IMR-90 (cell line): ENCODE data around the gene PTPRH. TPM values are rescaled to one million over a fixed set of nuclear protein-coding genes. Genes with fewer than 3 reads are reported as not detected.

ENCODE experiments used
- ATAC-seq: fragments of 200-7000 bp; cut with Tn5 transposase; 2 replicates; pipeline ENCODE4 v1.9.1; 2020; ENCODE audit warnings: low read depth, mild to moderate bottlenecking, moderate library complexity
- BruUV-seq: library from RNA; stranded (reverse); fragments of 400-500 nt; replicated peaks from 2 replicates; lab custom pipeline; 2021; lab: Mats Ljungman, UMichigan
- CTCF ChIA-PET: fragments of 300-600 bp; formaldehyde crosslinking; extraction: SDS; loops from one replicate; lab custom pipeline; 2021; ENCODE audit warnings: antibody characterized with exemption; lab: Yijun Ruan, JAX
- POLR2A ChIA-PET: fragments of 300-600 bp; sonication (Branson Sonifier 250); formaldehyde crosslinking; loops from one replicate; lab custom pipeline; 2022; ENCODE audit warnings: antibody characterized with exemption; ENCODE audit not compliant: unreplicated experiment; lab: Charles Lee
- DNase-seq: peaks from one replicate; pipeline ENCODE4 v3.0.0; 2013
- H2AFZ ChIP-seq: replicated peaks from 2 replicates; pipeline ENCODE3; 2013; ENCODE audit warnings: low read length, mild to moderate bottlenecking; ENCODE audit not compliant: poor library complexity
- H2AK5ac ChIP-seq: 2 replicates; pipeline ENCODE4 v1.6.1; 2013; ENCODE audit warnings: low read depth, low read length, inconsistent platforms
- H2AK9ac ChIP-seq: replicated peaks from 2 replicates; pipeline ENCODE3; 2013; ENCODE audit warnings: mild to moderate bottlenecking, low read depth, low read length, moderate library complexity; ENCODE audit not compliant: poor library complexity
- H2BK120ac ChIP-seq: 2 replicates; pipeline ENCODE4 v1.6.1; 2013; ENCODE audit warnings: low read depth, low read length, inconsistent platforms
- H2BK15ac ChIP-seq: 3 replicates; pipeline ENCODE4 v1.6.1; 2013; ENCODE audit warnings: low read depth, low read length, inconsistent platforms
- H2BK20ac ChIP-seq: 2 replicates; pipeline ENCODE4 v1.6.1; 2013; ENCODE audit warnings: low read depth, mild to moderate bottlenecking, inconsistent platforms, low read length, moderate library complexity
- H2BK5ac ChIP-seq: 2 replicates; pipeline ENCODE4 v1.6.1; 2013; ENCODE audit warnings: mild to moderate bottlenecking, low read depth, low read length, inconsistent platforms; ENCODE audit not compliant: poor library complexity, severe bottlenecking
- H3K14ac ChIP-seq: replicated peaks from 2 replicates; pipeline ENCODE4 v1.6.1; 2013; ENCODE audit warnings: low read depth, low read length, inconsistent platforms
- H3K18ac ChIP-seq: 2 replicates; pipeline ENCODE4 v1.6.1; 2013; ENCODE audit warnings: low read depth, low read length, control low read depth
- H3K23ac ChIP-seq: 2 replicates; pipeline ENCODE4 v1.6.1; 2013; ENCODE audit warnings: low read depth, low read length, inconsistent platforms
- H3K27ac ChIP-seq: 2 replicates; pipeline ENCODE4 v1.5.1; 2013; ENCODE audit warnings: mild to moderate bottlenecking, control low read depth, low read length; ENCODE audit not compliant: insufficient read depth
- H3K27me3 ChIP-seq: 2 replicates; pipeline ENCODE4 v1.6.1; 2013; ENCODE audit warnings: low read length; ENCODE audit not compliant: control insufficient read depth, insufficient read depth
- H3K36me3 ChIP-seq: 2 replicates; pipeline ENCODE4 v1.6.1; 2013; ENCODE audit warnings: low read length, mixed read lengths; ENCODE audit not compliant: control insufficient read depth, insufficient read depth
- H3K4ac ChIP-seq: 2 replicates; pipeline ENCODE4 v1.6.1; 2013; ENCODE audit warnings: low read depth, low read length, inconsistent platforms
- H3K4me1 ChIP-seq: 2 replicates; pipeline ENCODE4 v1.6.1; 2013; ENCODE audit warnings: low read length, mixed read lengths; ENCODE audit not compliant: control insufficient read depth, insufficient read depth
- H3K4me2 ChIP-seq: 2 replicates; pipeline ENCODE4 v1.6.1; 2013; ENCODE audit warnings: low read depth, mild to moderate bottlenecking, control low read depth, low read length, moderate library complexity
- H3K4me3 ChIP-seq: 2 replicates; pipeline ENCODE4 v1.5.1; 2013; ENCODE audit warnings: low read depth, mild to moderate bottlenecking, control low read depth, low read length, moderate library complexity; ENCODE audit not compliant: insufficient read depth
- H3K56ac ChIP-seq: 2 replicates; pipeline ENCODE4 v1.6.1; 2013; ENCODE audit warnings: low read length, inconsistent platforms; ENCODE audit not compliant: insufficient read depth; ENCODE audit errors: extremely low read depth
- H3K79me1 ChIP-seq, 2 experiments: 2 replicates each; pipeline ENCODE4 v1.6.1; 2013; ENCODE audit warnings: low read length in 2 of 2, inconsistent platforms in 1 of 2, low read depth in 1 of 2
- H3K9ac ChIP-seq: 2 replicates; pipeline ENCODE4 v1.6.1; 2013; ENCODE audit warnings: low read depth, low read length, control low read depth
- H3K9me1 ChIP-seq: 2 replicates; pipeline ENCODE4 v1.6.1; 2013; ENCODE audit warnings: low read length, inconsistent platforms; ENCODE audit not compliant: insufficient read depth
- H3K9me3 ChIP-seq: 2 replicates; pipeline ENCODE4 v1.6.1; 2013; ENCODE audit warnings: low read length; ENCODE audit not compliant: control insufficient read depth, insufficient read depth
- H4K20me1 ChIP-seq: 2 replicates; pipeline ENCODE4 v1.6.1; 2013; ENCODE audit warnings: low read length, inconsistent platforms; ENCODE audit not compliant: insufficient read depth
- H4K5ac ChIP-seq: 2 replicates; pipeline ENCODE4 v1.6.1; 2013; ENCODE audit warnings: mild to moderate bottlenecking, low read depth, low read length, control low read depth
- H4K8ac ChIP-seq, 2 experiments: 2 replicates each; pipeline ENCODE4 v1.6.1; 2013; ENCODE audit warnings: low read depth in 2 of 2, low read length in 2 of 2, control low read depth in 1 of 2, inconsistent platforms in 1 of 2
- H4K91ac ChIP-seq: 2 replicates; pipeline ENCODE4 v1.6.1; 2013; ENCODE audit warnings: low read depth, low read length, inconsistent platforms; ENCODE audit not compliant: insufficient read depth
- MAZ ChIP-seq: IDR thresholded peaks from 2 replicates; pipeline ENCODE4 v1.6.1; 2012; ENCODE audit warnings: low read depth, mild to moderate bottlenecking, low read length, improper control_type of control experiment, moderate library complexity, borderline replicate concordance
- MXI1 ChIP-seq: IDR thresholded peaks from 2 replicates; pipeline ENCODE4 v1.6.1; 2012; ENCODE audit warnings: low read depth, mild to moderate bottlenecking, low read length, moderate library complexity, borderline replicate concordance
- WGBS, 2 experiments: methylation state at CpG; one replicate each; pipeline versions ENCODE4 v1.1.5 to v1.1.7; 2013; ENCODE audit warnings: missing lambda C conversion rate in 2 of 2; ENCODE audit not compliant: insufficient read length in 1 of 2; ENCODE audit errors: extremely low coverage in 2 of 2; 5-methylcytosine and 5-hydroxymethylcytosine counted together
- dilution Hi-C: fragments of 300-500 bp; cut with HindIII; formaldehyde crosslinking; loops from one replicate; pipeline ENCODE4 v1.14.3; 2018; ENCODE audit warnings: low sequenced_read_pairs; ENCODE audit not compliant: unreplicated experiment
- in situ Hi-C: fragments of 300-500 bp; cut with MboI; formaldehyde crosslinking; loops from 3 replicates; pipeline ENCODE4 v1.14.3; 2019; ENCODE audit warnings: low sequenced_read_pairs, inconsistent platforms, mixed read lengths
- intact Hi-C: fragments of 100-400 bp; cut with micrococcal nuclease; formaldehyde crosslinking; loops from 2 replicates; pipeline ENCODE4 v1.10.0; 2022
- polyA plus RNA-seq, 3 experiments: library from polyadenylated mRNA; depleted of rRNA; stranded (reverse); fragments of >200 nt; gene quantifications; 2 replicates each; pipeline ENCODE4 v1.2.3, GENCODE V29; 2012; ENCODE audit warnings: low replicate concordance in 1 of 3
- total RNA-seq: library from RNA; depleted of rRNA; stranded (reverse); fragments of >200 nt; gene quantifications from 2 replicates; pipeline ENCODE4 v1.2.3, GENCODE V29; 2012

The PTPRH gene
- total and polyA plus RNA-seq, 2 of the 4 experiments (the other 2 are of a cell fraction): 1.3 to 3.4 TPM

DNA sequence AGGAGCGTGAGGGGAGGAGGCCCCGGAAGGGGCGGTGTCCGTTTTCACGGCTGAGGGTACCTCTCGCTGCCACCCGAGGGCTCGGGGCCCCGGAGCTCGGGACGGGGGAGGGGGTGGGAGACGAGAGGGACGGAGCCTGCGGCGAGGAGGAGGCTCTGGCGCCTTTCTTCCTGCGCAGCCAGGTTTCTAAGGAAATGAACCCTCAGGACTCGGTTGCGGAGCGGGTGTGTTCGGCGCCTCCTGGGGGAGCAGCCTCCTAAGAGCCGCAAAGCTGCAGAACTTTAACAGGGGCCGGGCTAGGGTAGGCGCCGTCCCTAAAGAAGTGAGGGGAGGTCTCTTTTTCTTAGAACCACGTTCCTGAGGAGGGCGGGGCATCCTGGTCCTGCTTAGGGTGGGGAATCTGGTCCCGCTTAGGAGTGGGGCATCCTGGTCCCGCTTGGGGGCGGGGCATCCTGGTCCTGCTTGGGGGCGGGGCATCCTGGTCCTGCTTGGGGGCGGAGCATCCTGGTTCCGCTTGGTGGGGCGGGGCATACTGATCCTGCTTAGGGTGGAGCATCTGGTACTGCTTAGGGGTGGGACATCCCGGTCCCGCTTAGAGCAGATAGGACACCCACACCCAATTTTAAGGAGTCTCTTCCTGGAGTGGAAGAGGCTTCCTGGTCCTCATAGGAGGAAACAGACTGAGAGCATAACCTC lies 35.4 kb downstream of the PTPRH start:
- Histone ChIP-seq H2AFZ (peak overlapping the region; percentile 91), H3K18ac (no peak overlapping the region), H3K9me1 (no peaks in the 10 kb centered on the region), H2AK9ac (peak overlapping the region; percentile 74), H4K5ac (no peak overlapping the region), H3K27ac (no peak overlapping the region), H2BK5ac (no peak overlapping the region), H3K27me3 (peaks cover 17% of the 10 kb centered on the region), H3K4me2 (peak overlapping the region; percentile 68), H3K79me1 (no peaks in the 10 kb centered on the region), H3K4ac (peak overlapping the region; percentile 65; the same call in 1 of the 2 replicates), H3K9ac (peak overlapping the region; percentile 17; the same call in 1 of the 2 replicates), H2BK120ac (no peak overlapping the region), H2BK15ac (no peak overlapping the region), H4K91ac (peak overlapping the region; percentile 6; the same call in 1 of the 2 replicates), H3K9me3 (no peaks in the 10 kb centered on the region), H3K56ac (peak overlapping the region; percentile 3; the same call in 1 of the 2 replicates), H3K14ac (0 out of 2 replicates have a peak overlapping the region, but pooled peaks have one; percentile 30), H2AK5ac (no peak overlapping the region), H3K36me3 (no peaks in the 10 kb centered on the region), H3K23ac (peak overlapping the region; percentile 73; the same call in 1 of the 2 replicates), H4K20me1 (peaks cover 3% of the 10 kb centered on the region), H2BK20ac (no peak overlapping the region), H3K4me1 (peaks cover 4% of the 10 kb centered on the region; the same call in 1 of the 2 replicates), H4K8ac (peak overlapping the region; percentile 50 to 95; a peak in 3 of 4 replicates), H3K4me3 (peak overlapping the region; percentile 14)
- in situ Hi-C loops (no loop called here), dilution Hi-C loops (no loop called here), intact Hi-C loops (no loop called here)
- ATAC-seq (peak; percentile 85), DNase-seq (peak; percentile 43)
- TF ChIP-seq MXI1: no peak
- peak; percentile 26; the same call in 1 of the 2 replicates for TF ChIP-seq MAZ
- POLR2A ChIA-PET: no interaction called here
- 0% methylated on average over 7 of the region's 37 CpGs; no CpG with 5 or more reads in 1 of the 2 experiments for WGBS, 2 experiments
- BruUV-seq: no TSS peak
- CTCF ChIA-PET: no interaction called here
